H1 (cell line): ENCODE results near the gene ACSF3. TPM values are rescaled to one million over a fixed set of nuclear protein-coding genes. Genes with fewer than 3 reads are reported as not detected.

Experiments used
- CTCF ChIA-PET: fragments of 300-600 bp; sonication (Branson Sonifier 250); formaldehyde crosslinking; loops from one replicate; lab custom pipeline; 2021; ENCODE audit not compliant: partially characterized antibody; lab: Charles Lee
- POLR2A ChIA-PET: fragments of 300-600 bp; sonication (Branson Sonifier 250); formaldehyde crosslinking; loops from one replicate; lab custom pipeline; 2021; ENCODE audit warnings: inconsistent platforms; ENCODE audit not compliant: partially characterized antibody; lab: Charles Lee
- DNase-seq, 2 experiments: peaks; one replicate each; pipeline versions ENCODE4 v3.0.0 to v3.0.0-alpha.2; 2010 to 2022; ENCODE audit warnings: low spot score in 2 of 2, low read depth in 1 of 2, mixed read lengths in 1 of 2
- FAIRE-seq: peaks from 2 replicates; lab custom pipeline; 2011; peaks lifted over from hg19 to GRCh38; lab: Jason Lieb, UNC
- H2AFZ ChIP-seq: 2 replicates; pipeline ENCODE4 v1.8.1; 2012; ENCODE audit warnings: low read length, inconsistent platforms
- H2AK5ac ChIP-seq: 2 replicates; pipeline ENCODE4 v1.6.1; 2013; ENCODE audit warnings: low read depth, low read length
- H2BK120ac ChIP-seq: replicated peaks from 2 replicates; pipeline ENCODE3; 2013; ENCODE audit warnings: low read depth, low read length, inconsistent platforms
- H2BK12ac ChIP-seq: 2 replicates; pipeline ENCODE4 v1.6.1; 2013; ENCODE audit warnings: low read depth, low read length
- H2BK15ac ChIP-seq: 2 replicates; pipeline ENCODE4 v1.6.1; 2013; ENCODE audit warnings: low read length
- H2BK20ac ChIP-seq: 2 replicates; pipeline ENCODE4 v1.6.1; 2013; ENCODE audit warnings: low read length
- H2BK5ac ChIP-seq: 2 replicates; pipeline ENCODE4 v1.6.1; 2013; ENCODE audit warnings: low read depth, low read length
- H3K14ac ChIP-seq: 2 replicates; pipeline ENCODE4 v1.6.1; 2013; ENCODE audit warnings: inconsistent platforms; ENCODE audit not compliant: insufficient read length
- H3K18ac ChIP-seq: 2 replicates; pipeline ENCODE4 v1.6.1; 2013; ENCODE audit warnings: low read length; ENCODE audit errors: extremely low read depth
- H3K23ac ChIP-seq: 2 replicates; pipeline ENCODE4 v1.6.1; 2013; ENCODE audit warnings: inconsistent platforms; ENCODE audit not compliant: insufficient read length
- H3K23me2 ChIP-seq: 2 replicates; pipeline ENCODE4 v1.6.1; 2013; ENCODE audit warnings: low read depth, low read length
- H3K27ac ChIP-seq: 2 replicates; pipeline ENCODE4 v1.6.1; 2011; ENCODE audit warnings: low read depth, low read length, inconsistent platforms
- H3K27me3 ChIP-seq, 4 experiments: replicated peaks in 1 of 4; 1 replicate in 1 of 4; 2 replicates in 3 of 4; pipeline versions ENCODE4 v1.6.1 to v1.8.1; 2011 to 2013; ENCODE audit warnings: low read length in 3 of 4, mild to moderate bottlenecking in 3 of 4, inconsistent platforms in 2 of 4, mixed read lengths in 2 of 4, moderate library complexity in 1 of 4; ENCODE audit not compliant: control insufficient read depth in 3 of 4, insufficient read depth in 3 of 4; ENCODE audit errors: extremely low read depth in 1 of 4
- H3K36me3 ChIP-seq, 4 experiments: 2 replicates each; pipeline versions ENCODE4 v1.6.1 to v1.8.1; 2011 to 2013; ENCODE audit warnings: mild to moderate bottlenecking in 4 of 4, low read length in 3 of 4, moderate library complexity in 2 of 4, control low read depth in 1 of 4, inconsistent platforms in 1 of 4; ENCODE audit not compliant: insufficient read depth in 4 of 4, control insufficient read depth in 2 of 4
- H3K4ac ChIP-seq: replicated peaks from 2 replicates; pipeline ENCODE3; 2013; ENCODE audit warnings: low read length, low read depth, mixed read lengths, inconsistent platforms; ENCODE audit not compliant: insufficient read length
- H3K4me1 ChIP-seq, 4 experiments: replicated peaks in 1 of 4; 1 replicate in 1 of 4; 2 replicates in 3 of 4; pipeline versions ENCODE4 v1.6.1 to v1.8.1; 2011 to 2013; ENCODE audit warnings: low read length in 3 of 4, inconsistent platforms in 2 of 4, mixed read lengths in 1 of 4; ENCODE audit not compliant: insufficient read depth in 4 of 4, control insufficient read depth in 3 of 4
- H3K4me2 ChIP-seq, 2 experiments: 2 replicates each; pipeline versions ENCODE4 v1.6.1 to v1.8.1; 2011 to 2013; ENCODE audit warnings: low read depth in 2 of 2, low read length in 2 of 2, control low read depth in 1 of 2, inconsistent platforms in 1 of 2, mild to moderate bottlenecking in 1 of 2; ENCODE audit not compliant: insufficient read depth in 1 of 2
- H3K4me3 ChIP-seq, 4 experiments: fragments of 200-600, 300-600 bp in 1 of 4; sonication (generic), shearing (Covaris generic), sonication (Bioruptor Twin) in 1 of 4; 2 replicates each; pipeline versions ENCODE4 v1.5.1 to v1.8.1; 2011 to 2016; ENCODE audit warnings: low read length in 4 of 4, low read depth in 3 of 4, control low read depth in 2 of 4, inconsistent platforms in 2 of 4, mild to moderate bottlenecking in 2 of 4, mixed read lengths in 1 of 4, moderate library complexity in 1 of 4; ENCODE audit not compliant: insufficient read depth in 2 of 4; ENCODE audit errors: extremely low read depth in 1 of 4
- H3K56ac ChIP-seq: replicated peaks from 2 replicates; pipeline ENCODE3; 2013; ENCODE audit warnings: low read depth, mild to moderate bottlenecking, mixed read lengths, low read length, inconsistent platforms; ENCODE audit not compliant: insufficient read length
- H3K79me1 ChIP-seq: 2 replicates; pipeline ENCODE4 v1.6.1; 2013; ENCODE audit warnings: low read depth, low read length, control low read depth
- H3K79me2 ChIP-seq, 2 experiments: 2 replicates each; pipeline versions ENCODE4 v1.6.1 to v1.8.1; 2012 to 2013; ENCODE audit warnings: low read length in 2 of 2, mild to moderate bottlenecking in 2 of 2, inconsistent platforms in 1 of 2; ENCODE audit not compliant: insufficient read depth in 2 of 2, control insufficient read depth in 1 of 2
- H3K9ac ChIP-seq, 4 experiments: replicated peaks in 1 of 4; 1 replicate in 1 of 4; 2 replicates in 3 of 4; pipeline versions ENCODE4 v1.6.1 to v1.8.1; 2011 to 2013; ENCODE audit warnings: low read depth in 3 of 4, low read length in 3 of 4, control low read depth in 2 of 4, mild to moderate bottlenecking in 2 of 4, moderate library complexity in 2 of 4, inconsistent platforms in 1 of 4; ENCODE audit errors: extremely low read depth in 1 of 4
- H3K9me3 ChIP-seq, 2 experiments: 2 replicates each; pipeline versions ENCODE4 v1.6.1 to v1.8.1; 2012 to 2013; ENCODE audit warnings: mild to moderate bottlenecking in 2 of 2, moderate library complexity in 2 of 2, control low read depth in 1 of 2, inconsistent platforms in 1 of 2, low read depth in 1 of 2, low read length in 1 of 2, mixed read lengths in 1 of 2; ENCODE audit not compliant: insufficient read depth in 2 of 2
- H4K20me1 ChIP-seq, 2 experiments: replicated peaks in 1 of 2; 2 replicates each; pipeline versions ENCODE3 to v1.8.1; 2011 to 2013; ENCODE audit warnings: inconsistent platforms in 2 of 2, low read length in 2 of 2, mild to moderate bottlenecking in 1 of 2; ENCODE audit not compliant: insufficient read depth in 2 of 2, control insufficient read depth in 1 of 2
- H4K5ac ChIP-seq: 2 replicates; pipeline ENCODE4 v1.6.1; 2013; ENCODE audit warnings: low read length, low read depth, mixed read lengths, inconsistent platforms; ENCODE audit not compliant: insufficient read length
- H4K8ac ChIP-seq: 2 replicates; pipeline ENCODE4 v1.8.0; 2013; ENCODE audit warnings: mild to moderate bottlenecking, moderate library complexity, low read length, inconsistent platforms; ENCODE audit not compliant: insufficient read depth; ENCODE audit errors: extremely low read depth
- H4K91ac ChIP-seq: replicated peaks from 2 replicates; pipeline ENCODE3; 2013; ENCODE audit warnings: low read length, mixed read lengths, inconsistent platforms; ENCODE audit not compliant: insufficient read length
- CTBP2 ChIP-seq: IDR thresholded peaks from 2 replicates; pipeline ENCODE4 v1.7.0; 2011; ENCODE audit warnings: borderline replicate concordance, mild to moderate bottlenecking, moderate library complexity, mixed read lengths, low read length; ENCODE audit not compliant: insufficient read depth, insufficient read length
- EZH2 ChIP-seq: fragments of 200-600 bp; sonication (generic); IDR thresholded peaks from 2 replicates; pipeline ENCODE4 v1.7.1; 2012; ENCODE audit warnings: low read depth, mild to moderate bottlenecking, moderate library complexity, low read length, inconsistent platforms; ENCODE audit not compliant: severe bottlenecking
- MAX ChIP-seq: IDR thresholded peaks from 2 replicates; pipeline ENCODE4 v1.6.1; 2012; ENCODE audit warnings: inconsistent platforms
- NANOG ChIP-seq: IDR thresholded peaks from 2 replicates; pipeline ENCODE4 v1.6.1; 2011; ENCODE audit warnings: low read length, low read depth, mild to moderate bottlenecking, inconsistent platforms; ENCODE audit not compliant: insufficient read depth, poor library complexity, severe bottlenecking
- POLR2AphosphoS5 ChIP-seq: IDR thresholded peaks from 2 replicates; pipeline ENCODE4 v1.6.1; 2011; ENCODE audit warnings: low read depth, low read length
- RAD21 ChIP-seq, 2 experiments: IDR thresholded peaks in 1 of 2; conservative IDR thresholded peaks in 1 of 2; 2 replicates each; pipeline ENCODE4 v1.6.1; 2011; ENCODE audit warnings: low read depth in 2 of 2, low read length in 2 of 2, improper control_type of control experiment in 1 of 2, inconsistent platforms in 1 of 2, mild to moderate bottlenecking in 1 of 2, moderate library complexity in 1 of 2
- WGBS, 2 experiments: shearing (Covaris generic) in 1 of 2; methylation state at CpG; one replicate each; pipeline versions ENCODE4 v1.1.6 to v1.1.7; 2013 to 2015; ENCODE audit warnings: low lambda C conversion rate in 2 of 2, mixed read lengths in 2 of 2, inconsistent platforms in 1 of 2, low coverage in 1 of 2, missing lambda C conversion rate in 1 of 2; ENCODE audit not compliant: insufficient replicate concordance in 2 of 2, insufficient coverage in 1 of 2, insufficient read length in 1 of 2; ENCODE audit errors: extremely low coverage in 1 of 2, missing lambda C conversion rate in 1 of 2; 5-methylcytosine and 5-hydroxymethylcytosine counted together
- polyA plus RNA-seq, 7 experiments: library from polyadenylated mRNA; depleted of rRNA in 3 of 7; stranded (reverse) in 5 of 7; unstranded in 2 of 7; fragments of >200 nt in 5 of 7; fragments of 200-250 nt in 2 of 7; gene quantifications; 1 replicate in 5 of 7; 2 replicates in 1 of 7; 4 replicates in 1 of 7; pipeline versions ENCODE4 v1.2.1 to v1.2.3, GENCODE V29; 2011 to 2013; ENCODE audit warnings: missing spikeins in 2 of 7, mixed read lengths in 2 of 7
- total RNA-seq: library from RNA; stranded (reverse); fragmentation: NEBNext Ultra II Directional; extraction: Animal tissue kit (Norgen Biotek cat#: 25700); gene quantifications from 2 replicates; pipeline ENCODE4 v1.2.1, GENCODE V29; 2021

Gene ACSF3
- total and polyA plus RNA-seq, 2 of the 8 experiments (the other 6 are each of a cell fraction or from before 2014, with no cell fraction given), result 15.6 to 22.9 TPM

GRCh38 chr16:89157778-89158177 is 64.1 kb downstream of the ACSF3 start:
- Histone ChIP-seq H3K4me2 (no peak overlapping the region), H4K91ac (no peak overlapping the region), H4K8ac (no peak overlapping the region), H3K4me3 (no peak overlapping the region), H3K14ac (no peak overlapping the region), H3K36me3 (no peaks in the 10 kb centered on the region), H3K9me3 (peaks cover 15 to 31% of the 10 kb centered on the region in 2 experiments), H3K23me2 (no peaks in the 10 kb centered on the region; the same call in 1 of the 2 replicates), H2BK12ac (no peak overlapping the region), H3K4ac (no peak overlapping the region), H2BK15ac (no peak overlapping the region), H3K79me1 (no peaks in the 10 kb centered on the region), H2BK20ac (no peak overlapping the region), H2BK120ac (no peak overlapping the region), H3K27me3 (peaks cover 0 to 6% (median 1%) of the 10 kb centered on the region in 4 experiments; a peak in 3 of 7 replicates), H4K5ac (no peak overlapping the region), H3K4me1 (no peaks in the 10 kb centered on the region)
- POLR2A ChIA-PET, result no interaction called here
- 83% methylated on average over 12 of the region's 12 CpGs; no CpG with 5 or more reads in 1 of the 2 experiments for WGBS, 2 experiments
- DNase-seq, result no peak
- FAIRE-seq, result peak; percentile 72
- TF ChIP-seq MAX (peak; percentile 5; the same call in 1 of the 2 replicates), EZH2 (no peak), NANOG (no peak), CTBP2 (no peak), RAD21 (IDR thresholded peaks at IDR 0.05 in 1 of 2, conservative IDR thresholded peaks at IDR 0.05 in 1 of 2; ENCODE audit: low read depth in 2 of 2, low read length in 2 of 2) (no peak), POLR2AphosphoS5 (0 out of 2 replicates have a peak, but pooled peaks have one; percentile 44)
- TF ChIP-seq, all 59 proteins: peak for 2
- peaks cover 0 to 4% of the 10 kb centered on the region in 2 experiments for H4K20me1 ChIP-seq
- H3K18ac ChIP-seq, result no peak overlapping the region
- H2AFZ ChIP-seq, result no peak overlapping the region
- no peak overlapping the region for H3K27ac ChIP-seq
- no peak overlapping the region for H3K56ac ChIP-seq
- no peak overlapping the region for H2BK5ac ChIP-seq
- H2AK5ac ChIP-seq, result no peak overlapping the region
- no peak overlapping the region for H3K9ac ChIP-seq
- H3K79me2 ChIP-seq, result no peaks in the 10 kb centered on the region
- CTCF ChIA-PET, result no interaction called here
- no peak overlapping the region for H3K23ac ChIP-seq
